GM12865 (cell line): ENCODE data around the gene LY86.
"Not testable (repeated sequence)": the region's sequence is repeated elsewhere in the genome, so short reads cannot be mapped to it uniquely, and the experiment has no call there.

ENCODE experiments used
- DNase-seq: peaks from one replicate; pipeline ENCODE4 v3.0.0; 2010; ENCODE audit warnings: low read depth
- H3K4me3 ChIP-seq: 2 replicates; pipeline ENCODE4 v1.5.1; 2011; ENCODE audit warnings: mild to moderate bottlenecking, low read depth, low read length, control low read depth
- TF ChIP-seq, protein P1 (sequence below): IDR thresholded peaks from 2 replicates; pipeline ENCODE4 v1.5.1; 2011; ENCODE audit warnings: low read length, control low read depth, low read depth, inconsistent platforms; ENCODE audit not compliant: insufficient read depth; ENCODE audit errors: missing control alignments

LY86 gene

DNA sequence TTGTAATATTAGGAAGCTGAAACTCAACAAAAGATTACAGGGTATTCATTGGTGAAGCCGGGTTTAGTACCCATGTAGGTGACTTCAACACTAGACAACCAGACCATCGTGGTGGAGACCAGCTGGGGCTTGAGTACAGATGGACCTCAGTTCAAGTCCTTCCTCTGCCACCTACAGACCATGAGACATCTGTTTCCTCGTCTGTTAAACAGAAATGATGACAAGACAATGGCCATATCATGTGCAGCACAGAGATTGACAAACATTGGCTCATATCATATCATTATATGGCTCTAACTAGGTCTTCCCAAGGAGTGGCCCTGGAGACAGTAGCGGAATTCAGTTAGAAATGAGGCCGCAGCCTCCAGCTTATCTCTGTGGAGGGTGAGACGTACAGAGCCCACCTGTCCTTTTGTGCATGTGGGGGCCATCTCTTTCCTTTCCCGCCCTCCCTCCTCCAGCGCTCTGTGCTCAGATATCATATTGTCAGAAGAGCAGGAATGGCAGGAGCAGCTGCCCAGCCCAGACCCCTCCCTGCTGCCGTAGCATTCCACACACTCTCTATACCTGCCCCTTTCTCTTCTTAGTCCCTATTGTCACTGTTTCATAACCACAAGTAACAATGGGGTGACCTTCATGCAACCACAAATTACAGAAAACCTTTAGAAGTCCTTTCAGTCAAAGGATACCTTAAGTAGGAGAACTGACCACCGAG is 75.1 kb downstream of the LY86 start:
- no peak overlapping the region for H3K4me3 ChIP-seq
- DNase-seq = no peak
- TF ChIP-seq, protein P1, sequence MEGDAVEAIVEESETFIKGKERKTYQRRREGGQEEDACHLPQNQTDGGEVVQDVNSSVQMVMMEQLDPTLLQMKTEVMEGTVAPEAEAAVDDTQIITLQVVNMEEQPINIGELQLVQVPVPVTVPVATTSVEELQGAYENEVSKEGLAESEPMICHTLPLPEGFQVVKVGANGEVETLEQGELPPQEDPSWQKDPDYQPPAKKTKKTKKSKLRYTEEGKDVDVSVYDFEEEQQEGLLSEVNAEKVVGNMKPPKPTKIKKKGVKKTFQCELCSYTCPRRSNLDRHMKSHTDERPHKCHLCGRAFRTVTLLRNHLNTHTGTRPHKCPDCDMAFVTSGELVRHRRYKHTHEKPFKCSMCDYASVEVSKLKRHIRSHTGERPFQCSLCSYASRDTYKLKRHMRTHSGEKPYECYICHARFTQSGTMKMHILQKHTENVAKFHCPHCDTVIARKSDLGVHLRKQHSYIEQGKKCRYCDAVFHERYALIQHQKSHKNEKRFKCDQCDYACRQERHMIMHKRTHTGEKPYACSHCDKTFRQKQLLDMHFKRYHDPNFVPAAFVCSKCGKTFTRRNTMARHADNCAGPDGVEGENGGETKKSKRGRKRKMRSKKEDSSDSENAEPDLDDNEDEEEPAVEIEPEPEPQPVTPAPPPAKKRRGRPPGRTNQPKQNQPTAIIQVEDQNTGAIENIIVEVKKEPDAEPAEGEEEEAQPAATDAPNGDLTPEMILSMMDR = no peak

DNA sequence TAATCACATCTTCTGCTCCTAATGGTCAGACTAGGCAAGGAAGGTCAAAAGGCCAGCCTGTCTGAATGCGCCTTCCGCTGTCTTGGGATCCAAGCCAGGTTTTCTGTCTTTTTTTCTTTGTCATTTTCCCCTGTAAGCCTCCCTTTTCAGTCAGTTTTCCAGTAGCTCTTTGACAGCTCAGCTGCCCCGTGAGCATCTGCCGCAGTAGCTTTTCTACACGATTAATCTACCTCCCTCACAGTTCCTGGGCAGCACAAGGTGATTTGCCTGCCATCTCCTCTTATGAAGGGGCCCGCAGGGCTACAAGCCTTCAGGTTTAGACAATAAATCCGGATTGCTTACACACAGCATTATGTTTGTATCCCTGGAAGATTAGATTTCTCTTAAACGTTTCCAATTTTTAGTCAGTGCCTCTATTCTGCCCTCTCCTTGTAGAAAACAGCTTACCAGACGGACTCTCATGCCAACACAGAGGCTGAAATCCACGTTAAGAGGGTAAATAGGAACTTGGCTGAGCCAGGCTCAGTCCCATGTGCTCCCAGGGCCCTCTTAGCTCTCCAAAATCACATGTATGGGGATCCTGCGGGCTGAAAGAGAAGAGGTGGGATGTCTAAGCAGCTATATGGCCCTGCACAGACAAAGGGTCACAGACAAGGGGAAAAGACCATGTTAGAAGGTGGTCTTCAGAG is 77.2 kb downstream of the LY86 start:
- no peak for DNase-seq
- no peak overlapping the region for H3K4me3 ChIP-seq
- TF ChIP-seq, protein P1 = no peak

DNA sequence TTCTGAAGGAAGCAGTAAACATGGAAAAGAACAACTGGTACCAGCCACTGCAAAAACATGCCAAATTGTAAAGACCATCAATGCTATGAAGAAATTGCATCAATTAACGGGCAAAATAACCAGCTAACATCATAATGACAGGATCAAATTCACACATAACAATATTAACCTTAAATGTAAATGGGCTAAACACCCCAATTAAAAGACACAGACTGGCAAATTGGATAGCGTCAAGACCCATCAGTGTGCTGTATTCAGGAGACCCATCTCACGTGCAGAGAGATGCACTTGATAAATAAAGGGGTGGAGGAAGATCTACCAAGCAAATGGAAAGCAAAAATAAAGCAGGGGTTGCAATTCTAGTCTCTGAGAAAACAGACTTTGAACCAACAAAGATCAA is 81.6 kb downstream of the LY86 start:
- not testable (repeated sequence) for H3K4me3 ChIP-seq, DNase-seq

DNA sequence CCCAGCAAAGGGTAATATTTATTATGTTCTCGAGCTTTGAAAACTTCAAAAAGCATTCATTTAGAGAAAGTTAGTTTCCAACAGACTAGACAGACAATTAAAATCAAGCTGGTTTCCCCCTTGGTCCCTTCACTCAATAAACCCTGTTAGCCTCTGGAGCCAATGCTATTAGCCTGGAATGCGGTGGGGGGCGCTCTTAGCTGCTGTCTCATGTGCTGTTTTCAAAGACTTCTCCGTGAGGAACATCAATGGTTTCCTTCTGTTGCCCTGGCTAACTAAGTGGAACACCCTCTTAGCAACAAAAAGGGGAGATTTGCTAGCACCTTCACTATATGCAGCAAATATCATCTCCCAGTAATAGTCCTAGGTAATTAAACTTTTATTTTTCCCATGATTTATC is 86.4 kb downstream of the LY86 start:
- H3K4me3 ChIP-seq = no peak overlapping the region
- DNase-seq = no peak
- TF ChIP-seq, protein P1 = peak; percentile 19

DNA sequence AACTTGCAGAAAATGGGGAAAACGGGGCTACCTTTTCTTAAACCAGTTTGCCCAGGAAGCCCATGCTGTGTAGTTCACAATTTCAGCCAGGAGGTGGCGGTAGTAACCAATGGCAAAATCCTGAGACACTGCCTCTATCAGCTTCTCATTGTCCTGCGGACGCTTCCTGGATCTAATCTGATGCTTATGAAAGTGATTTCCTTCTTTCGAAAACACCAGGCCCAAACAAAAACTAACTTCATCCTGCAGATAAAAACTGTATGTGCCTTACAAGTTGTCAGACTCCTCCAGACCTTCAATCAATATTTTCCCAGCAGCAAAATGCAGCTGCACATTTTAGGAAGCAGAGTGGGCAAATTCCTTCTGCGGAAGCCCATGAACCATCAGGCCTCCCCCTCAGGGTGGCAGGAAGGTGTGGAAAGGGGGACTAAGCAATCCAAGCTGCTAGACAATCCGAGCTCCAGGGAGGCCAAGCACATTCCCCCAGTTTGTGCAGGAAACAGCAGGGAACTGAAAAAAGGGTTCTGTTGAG is 88.5 kb downstream of the LY86 start:
- TF ChIP-seq, protein P1 = peak; percentile 91
- peak; percentile 85 for DNase-seq
- H3K4me3 ChIP-seq = no peak overlapping the region

DNA sequence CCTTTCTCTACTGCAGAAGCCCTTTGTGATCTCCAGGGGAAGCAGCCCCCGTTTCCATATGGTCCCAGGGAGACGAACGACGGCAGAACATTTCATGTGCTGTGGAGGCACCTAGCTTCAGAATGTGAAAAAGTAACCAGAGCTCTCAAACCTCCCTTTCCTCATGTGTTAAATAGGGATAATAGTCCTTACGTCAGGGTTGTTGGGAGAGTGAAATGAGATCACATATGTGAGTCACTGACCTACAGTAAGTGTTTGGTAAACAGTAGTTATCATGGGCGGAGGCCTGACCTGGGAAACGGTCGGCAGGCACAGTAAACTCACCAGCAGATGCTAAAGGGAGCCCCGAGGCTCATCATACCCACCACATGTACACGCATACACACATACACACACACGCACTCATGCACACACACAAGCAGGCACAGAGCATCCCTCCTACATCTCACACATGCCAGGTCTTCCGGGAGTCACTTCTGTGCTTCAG is 89.7 kb downstream of the LY86 start:
- TF ChIP-seq, protein P1 = no peak
- no peak overlapping the region for H3K4me3 ChIP-seq
- no peak for DNase-seq

DNA sequence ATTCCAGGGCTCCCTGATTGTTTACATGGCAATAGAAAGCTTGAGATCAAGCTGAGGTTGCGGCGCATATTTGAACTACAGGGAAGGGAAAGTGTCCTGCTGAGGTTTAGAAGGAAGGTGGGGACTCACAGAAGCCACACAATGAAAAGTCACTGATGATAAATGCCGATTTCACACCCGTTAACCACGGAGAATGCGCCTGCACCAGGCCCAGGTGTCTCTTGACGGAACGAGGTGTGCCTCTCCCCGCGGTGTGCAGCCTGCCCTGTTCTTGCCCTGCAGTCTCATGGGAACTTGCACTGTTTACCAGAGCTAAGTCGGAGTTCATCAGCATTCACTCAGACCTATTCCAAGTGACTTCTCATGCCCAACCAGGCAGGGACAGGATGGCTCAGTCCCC is 90.3 kb downstream of the LY86 start:
- TF ChIP-seq, protein P1 = no peak
- no peak overlapping the region for H3K4me3 ChIP-seq
- DNase-seq = no peak
